Iris pigment epithelial cell (primary cell): Measurements from ENCODE around the gene SYNE3.

Experiments used
- DNase-seq: peaks from one replicate; pipeline ENCODE4 v3.0.0-alpha.2; 2011; ENCODE audit warnings: low read depth

The SYNE3 gene

GRCh38 chr14:95474486-95474885 is 42.0 kb downstream of the SYNE3 start:
- DNase-seq: no peak

- no peak for DNase-seq
These were observed 43.6 kb downstream of the SYNE3 start for GRCh38 chr14:95472819-95473251.

GRCh38 chr14:95471476-95471875 is 45.0 kb downstream of the SYNE3 start:
- DNase-seq: no peak

GRCh38 chr14:95471016-95471415 is 45.4 kb downstream of the SYNE3 start:
- no peak for DNase-seq

GRCh38 chr14:95469134-95469481 is 47.3 kb downstream of the SYNE3 start:
- no peak for DNase-seq

- no peak for DNase-seq
These were observed 47.9 kb downstream of the SYNE3 start for GRCh38 chr14:95468448-95469133.

GRCh38 chr14:95467657-95468056 is 48.8 kb downstream of the SYNE3 start:
- DNase-seq: no peak

- no peak for DNase-seq
These were observed 49.2 kb downstream of the SYNE3 start for GRCh38 chr14:95467232-95467631.
